NB4 (cell line): Measurements from ENCODE around the gene DOC2B.

Experiments
- CTCF ChIP-seq: IDR thresholded peaks from one replicate; pipeline ENCODE4 v1.5.1; 2012; ENCODE audit warnings: low read depth, low read length
- MAX ChIP-seq: IDR thresholded peaks from 2 replicates; pipeline ENCODE4 v1.6.1; 2011; ENCODE audit warnings: low read depth, low read length
- MYC ChIP-seq: IDR thresholded peaks from 2 replicates; pipeline ENCODE4 v1.6.1; 2011; ENCODE audit warnings: low read depth, low read length

- TF ChIP-seq CTCF, result no peak
- no peak for TF ChIP-seq MYC
- no peak for TF ChIP-seq MAX
These were observed 32.2 kb downstream of the DOC2B start for GRCh38 chr17:149231-149630.
